Nephron progenitor cell (in vitro differentiated cells): ENCODE results near the gene GNE.

ENCODE experiments used
- DNase-seq: peaks from one replicate; pipeline ENCODE4 v3.0.0; 2021
- H3K27ac Mint-ChIP-seq: 2 replicates; pipeline ENCODE4 v1.8.0; 2021; ENCODE audit warnings: mild to moderate bottlenecking, moderate library complexity, mixed read lengths
- H3K27me3 Mint-ChIP-seq: 2 replicates; pipeline ENCODE4 v1.8.0; 2021; ENCODE audit warnings: mild to moderate bottlenecking, low read depth, mixed read lengths; ENCODE audit not compliant: poor library complexity
- H3K36me3 Mint-ChIP-seq: 2 replicates; pipeline ENCODE4 v1.8.0; 2021; ENCODE audit warnings: low read depth, mixed read lengths
- H3K4me1 Mint-ChIP-seq: 2 replicates; pipeline ENCODE4 v1.8.0; 2021; ENCODE audit warnings: mixed read lengths
- H3K4me3 Mint-ChIP-seq: 2 replicates; pipeline ENCODE4 v1.8.0; 2021; ENCODE audit warnings: mild to moderate bottlenecking, moderate library complexity, mixed read lengths
- H3K9me3 Mint-ChIP-seq: 2 replicates; pipeline ENCODE4 v1.8.0; 2021; ENCODE audit warnings: mild to moderate bottlenecking, moderate library complexity, mixed read lengths
- TF ChIP-seq, protein P1 (sequence below): fragments of 200-600 bp; sonication (generic); IDR thresholded peaks from 2 replicates; pipeline ENCODE4 v1.5.0; 2021; ENCODE audit warnings: antibody characterized with exemption

GNE gene

DNA sequence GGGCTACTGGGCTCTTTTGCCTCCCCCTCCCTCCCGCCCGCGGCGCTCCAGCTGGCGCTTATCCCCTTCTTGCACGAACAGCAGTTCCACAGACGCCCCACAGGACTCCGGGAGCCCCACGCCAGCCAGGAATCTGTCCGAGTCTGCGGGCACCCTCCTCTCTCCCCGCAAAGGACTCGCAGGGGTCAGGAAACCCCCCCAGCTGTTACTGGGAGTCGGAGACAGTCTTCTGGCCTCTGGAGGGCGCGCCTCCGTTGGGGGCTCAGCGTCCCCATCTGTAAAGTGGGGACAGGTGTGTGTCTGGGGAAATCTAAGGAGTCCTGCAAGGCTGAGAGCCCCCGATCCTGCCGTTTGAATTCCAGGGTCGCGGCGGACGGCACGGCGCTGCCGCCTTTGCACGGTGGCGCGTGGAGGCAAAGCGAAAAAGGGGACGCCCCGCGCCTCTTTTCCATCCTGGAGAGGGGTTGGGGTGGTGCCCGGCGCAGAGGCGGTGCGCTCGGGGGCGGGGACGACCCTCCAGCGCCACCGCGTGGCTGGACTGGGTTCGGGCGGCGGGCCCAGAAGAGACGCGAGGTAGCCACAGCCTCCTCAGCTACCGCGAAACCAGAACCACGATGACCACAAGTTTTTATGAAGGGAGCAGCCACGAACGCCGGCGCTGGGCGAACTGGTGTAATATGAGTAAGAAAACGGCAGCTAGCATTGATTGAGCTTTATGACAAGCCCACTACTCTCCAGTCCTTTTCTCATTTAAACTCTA, 91.9 kb downstream of the GNE start:
- Mint-ChIP-seq H3K4me3 (peak overlapping the region; percentile 48), H3K27ac (no peak overlapping the region), H3K36me3 (peaks cover 4% of the 10 kb centered on the region), H3K27me3 (peaks cover 4% of the 10 kb centered on the region), H3K9me3 (no peaks in the 10 kb centered on the region), H3K4me1 (peaks cover 55% of the 10 kb centered on the region)
- peak; percentile 89 for DNase-seq
- TF ChIP-seq, protein P1, sequence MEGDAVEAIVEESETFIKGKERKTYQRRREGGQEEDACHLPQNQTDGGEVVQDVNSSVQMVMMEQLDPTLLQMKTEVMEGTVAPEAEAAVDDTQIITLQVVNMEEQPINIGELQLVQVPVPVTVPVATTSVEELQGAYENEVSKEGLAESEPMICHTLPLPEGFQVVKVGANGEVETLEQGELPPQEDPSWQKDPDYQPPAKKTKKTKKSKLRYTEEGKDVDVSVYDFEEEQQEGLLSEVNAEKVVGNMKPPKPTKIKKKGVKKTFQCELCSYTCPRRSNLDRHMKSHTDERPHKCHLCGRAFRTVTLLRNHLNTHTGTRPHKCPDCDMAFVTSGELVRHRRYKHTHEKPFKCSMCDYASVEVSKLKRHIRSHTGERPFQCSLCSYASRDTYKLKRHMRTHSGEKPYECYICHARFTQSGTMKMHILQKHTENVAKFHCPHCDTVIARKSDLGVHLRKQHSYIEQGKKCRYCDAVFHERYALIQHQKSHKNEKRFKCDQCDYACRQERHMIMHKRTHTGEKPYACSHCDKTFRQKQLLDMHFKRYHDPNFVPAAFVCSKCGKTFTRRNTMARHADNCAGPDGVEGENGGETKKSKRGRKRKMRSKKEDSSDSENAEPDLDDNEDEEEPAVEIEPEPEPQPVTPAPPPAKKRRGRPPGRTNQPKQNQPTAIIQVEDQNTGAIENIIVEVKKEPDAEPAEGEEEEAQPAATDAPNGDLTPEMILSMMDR, result peak; percentile 93

DNA sequence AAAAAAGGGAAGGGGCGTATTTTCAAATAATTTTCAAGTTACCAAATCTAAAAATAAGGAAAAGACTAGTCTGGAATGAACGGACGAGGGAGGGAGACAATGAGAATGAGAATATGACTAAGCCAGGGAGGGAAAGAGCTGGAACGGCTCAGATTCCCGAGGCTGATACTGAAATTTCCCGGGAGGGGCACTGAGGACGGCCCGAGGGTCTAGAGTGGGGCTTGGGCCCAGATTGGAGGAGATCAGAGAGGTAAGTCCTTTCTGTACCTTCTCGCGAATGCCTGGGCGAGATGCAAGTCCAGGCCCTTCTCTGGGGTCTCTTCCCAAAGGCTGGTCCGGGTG, 92.5 kb downstream of the GNE start:
- TF ChIP-seq, protein P1, result no peak
- no peaks in the 10 kb centered on the region for H3K9me3 Mint-ChIP-seq
- peaks cover 8% of the 10 kb centered on the region for H3K36me3 Mint-ChIP-seq
- peaks cover 61% of the 10 kb centered on the region for H3K4me1 Mint-ChIP-seq
- peaks cover 4% of the 10 kb centered on the region for H3K27me3 Mint-ChIP-seq
- DNase-seq, result no peak
- no peak overlapping the region for H3K4me3 Mint-ChIP-seq
- H3K27ac Mint-ChIP-seq, result no peak overlapping the region

DNA sequence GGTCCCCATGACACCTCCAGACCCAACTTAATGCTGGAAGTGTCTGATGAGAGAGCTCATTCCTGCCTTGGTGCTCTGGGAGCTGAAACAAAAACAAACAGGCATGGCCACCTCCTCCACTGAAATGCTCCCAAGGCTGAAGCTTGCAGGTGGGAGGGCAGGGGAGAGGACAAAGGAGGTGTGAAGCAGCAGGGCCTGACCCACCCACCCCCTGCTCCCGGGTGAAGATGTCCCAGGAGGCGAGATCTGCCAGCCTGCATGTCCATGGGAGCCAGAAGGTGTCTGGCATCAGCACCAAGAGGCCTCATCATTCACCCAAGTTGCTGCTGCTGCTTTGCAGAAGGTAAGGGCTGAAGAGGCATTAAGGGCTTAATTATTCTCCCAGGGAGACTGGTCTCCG, 93.3 kb downstream of the GNE start:
- no peak overlapping the region for H3K4me3 Mint-ChIP-seq
- peaks cover 66% of the 10 kb centered on the region for H3K4me1 Mint-ChIP-seq
- H3K36me3 Mint-ChIP-seq, result peaks cover 14% of the 10 kb centered on the region
- TF ChIP-seq, protein P1, result no peak
- DNase-seq, result peak; percentile 10
- no peaks in the 10 kb centered on the region for H3K9me3 Mint-ChIP-seq
- H3K27me3 Mint-ChIP-seq, result peaks cover 4% of the 10 kb centered on the region
- peak overlapping the region; percentile 82 for H3K27ac Mint-ChIP-seq
